UCSD-AML1 (cell line): ENCODE results near the gene NKIRAS1.
"Not testable (repeated sequence)": the region's sequence is repeated elsewhere in the genome, so short reads cannot be mapped to it uniquely, and the experiment has no call there.

Experiments used
- DNase-seq: peaks from one replicate; lab custom pipeline; 2025; ENCODE audit not compliant: unreplicated experiment; lab: John Stamatoyannopoulos, UW

The NKIRAS1 gene

DNA sequence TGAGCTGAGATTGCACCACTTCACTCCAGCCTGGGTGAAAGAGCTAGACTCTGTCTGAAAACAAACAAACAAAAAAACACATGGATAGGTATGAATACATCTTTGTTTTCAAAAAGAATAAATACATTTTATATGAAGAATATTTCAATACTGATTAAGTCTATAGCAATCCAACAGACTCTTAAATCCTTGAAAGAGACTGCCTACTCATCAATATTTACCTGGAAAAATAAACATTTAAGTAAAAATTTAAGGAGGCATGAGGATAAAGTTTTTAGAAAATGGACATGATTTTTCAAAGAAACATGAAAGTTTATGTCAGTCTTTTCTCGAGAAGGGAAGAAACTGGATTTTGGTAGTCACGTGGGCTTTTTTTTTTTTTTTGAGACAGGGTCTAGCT lies 5.4 kb downstream of the NKIRAS1 start:
- DNase-seq = no peak

DNA sequence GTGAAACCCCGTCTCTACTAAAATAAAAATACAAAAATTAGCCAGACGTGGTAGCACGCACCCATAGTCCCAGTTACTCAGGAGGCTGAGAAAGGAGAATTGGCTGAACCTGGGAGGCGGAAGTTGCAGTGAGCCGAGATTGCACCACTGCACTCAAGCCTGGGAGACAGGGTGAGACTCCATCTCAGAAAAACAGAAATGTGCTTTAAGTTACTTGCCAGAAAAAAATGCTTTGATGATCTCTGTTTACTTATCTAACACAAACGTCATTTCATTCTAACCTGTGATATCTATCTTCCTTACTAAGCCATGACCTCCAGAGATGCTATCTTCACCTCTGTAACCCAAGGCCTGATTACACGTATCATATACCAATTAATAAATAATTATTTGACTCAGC lies 7.4 kb downstream of the NKIRAS1 start:
- DNase-seq = no peak

DNA sequence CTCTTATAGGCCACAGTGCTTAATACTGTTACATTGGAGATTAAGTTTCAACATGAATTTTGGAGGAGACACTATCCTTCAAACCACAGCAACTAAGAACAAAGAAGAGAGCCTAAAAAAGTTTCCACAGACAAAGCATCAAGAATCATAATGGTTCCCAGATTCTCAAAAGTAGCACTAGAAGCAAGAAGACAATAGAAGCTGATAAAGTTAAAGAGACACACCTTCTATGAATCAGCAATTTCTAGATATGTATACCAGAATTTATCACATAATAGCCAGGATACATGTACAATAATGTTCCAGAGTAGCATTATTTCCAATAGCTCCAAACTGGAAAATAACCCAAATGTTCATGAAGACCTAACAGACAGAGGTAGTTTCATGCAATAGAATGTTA lies 12.2 kb downstream of the NKIRAS1 start:
- DNase-seq = no peak

DNA sequence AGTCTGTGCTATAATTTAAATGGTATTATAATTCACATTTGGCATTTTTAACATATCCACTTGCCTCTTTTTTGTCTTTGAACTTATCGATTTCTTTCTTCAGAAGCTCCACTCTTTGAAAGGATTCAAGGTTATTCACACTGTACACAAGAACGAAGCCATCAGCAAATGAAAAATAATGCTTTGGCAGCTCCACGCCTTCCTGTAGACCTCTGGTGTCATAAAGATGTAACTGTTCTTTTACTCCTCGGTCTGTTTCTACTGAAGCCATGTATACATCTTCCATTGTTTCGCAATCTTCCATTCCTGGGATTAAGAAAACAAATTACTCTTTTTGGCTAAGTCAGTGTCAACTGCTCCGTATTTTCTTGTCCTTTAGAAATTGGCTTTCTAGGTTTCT lies 16.0 kb downstream of the NKIRAS1 start:
- no peak for DNase-seq

DNA sequence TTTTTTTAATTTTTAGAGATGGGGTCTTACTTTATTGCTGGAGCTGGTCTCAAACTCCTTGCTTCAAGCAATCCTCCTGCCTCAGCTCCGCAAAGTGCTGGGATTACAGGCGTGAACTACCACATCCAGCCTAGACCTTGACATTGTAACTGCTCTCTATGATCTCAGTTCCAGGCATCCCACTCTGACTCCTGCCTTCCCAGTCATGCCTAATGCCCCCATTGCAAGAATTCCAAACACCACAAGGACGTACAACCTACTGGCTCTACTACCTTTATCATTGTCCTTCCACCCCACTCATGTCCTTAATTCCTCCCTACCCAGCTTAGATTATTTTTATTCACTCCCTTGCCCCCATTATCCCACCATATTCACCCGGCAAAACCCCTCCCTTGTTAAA lies 21.6 kb downstream of the NKIRAS1 start:
- DNase-seq = no peak

DNA sequence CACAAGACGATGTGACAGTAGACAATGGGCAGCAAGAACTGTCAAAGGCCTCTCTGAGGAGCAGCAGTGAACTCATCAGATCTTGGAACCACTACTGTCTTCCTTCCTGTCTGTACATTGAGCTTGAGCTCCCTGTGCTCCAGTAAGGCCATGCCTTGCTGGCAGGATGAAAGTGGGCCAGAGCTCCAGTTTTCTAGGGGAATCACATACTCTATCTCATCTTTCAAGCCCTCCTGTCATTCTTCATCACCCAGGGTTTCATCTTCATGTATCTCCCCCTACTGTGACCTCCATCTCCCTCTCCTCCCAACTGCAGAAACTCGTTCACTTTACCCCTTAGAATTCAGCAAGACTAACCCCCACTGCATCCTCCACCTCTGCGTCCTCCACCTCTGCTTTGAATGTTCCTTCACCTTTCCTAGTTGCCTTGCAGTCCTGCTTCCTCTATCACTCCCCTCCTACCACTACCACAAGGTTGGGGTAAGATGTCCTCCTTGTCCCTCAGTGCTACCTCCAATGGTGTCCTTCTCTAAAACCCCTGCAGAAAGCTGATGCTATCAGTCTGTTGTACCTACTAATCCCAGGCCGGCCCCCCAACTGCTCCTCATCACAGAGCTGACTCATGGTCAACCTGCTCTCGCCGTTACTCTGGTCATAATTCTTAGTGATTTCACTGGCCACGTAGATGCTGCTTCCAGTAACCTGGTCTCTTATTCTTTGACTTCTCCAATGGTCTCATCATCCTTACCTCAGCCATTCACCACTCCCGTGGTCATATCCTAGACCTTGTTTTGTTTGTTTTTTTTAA lies 22.3 kb downstream of the NKIRAS1 start:
- no peak for DNase-seq

DNA sequence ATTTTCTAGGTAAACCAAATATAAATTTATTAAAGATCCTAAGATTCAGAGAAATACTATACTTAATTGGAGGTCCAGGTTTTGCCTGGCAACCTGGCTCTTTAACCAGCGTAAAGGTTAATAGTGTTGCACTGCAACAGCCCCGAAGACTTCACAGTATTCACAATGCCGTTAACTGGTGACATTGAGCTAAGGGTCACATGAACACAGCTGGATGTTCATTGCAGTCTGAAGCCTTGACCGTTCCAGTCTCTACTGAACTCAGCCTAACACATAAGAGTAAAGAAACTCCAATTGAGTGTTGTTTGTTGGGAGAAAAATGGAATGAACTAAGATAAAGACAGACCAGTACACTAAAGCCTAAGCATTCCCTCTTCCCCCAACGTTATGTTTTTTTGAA lies 26.8 kb downstream of the NKIRAS1 start:
- DNase-seq = no peak

DNA sequence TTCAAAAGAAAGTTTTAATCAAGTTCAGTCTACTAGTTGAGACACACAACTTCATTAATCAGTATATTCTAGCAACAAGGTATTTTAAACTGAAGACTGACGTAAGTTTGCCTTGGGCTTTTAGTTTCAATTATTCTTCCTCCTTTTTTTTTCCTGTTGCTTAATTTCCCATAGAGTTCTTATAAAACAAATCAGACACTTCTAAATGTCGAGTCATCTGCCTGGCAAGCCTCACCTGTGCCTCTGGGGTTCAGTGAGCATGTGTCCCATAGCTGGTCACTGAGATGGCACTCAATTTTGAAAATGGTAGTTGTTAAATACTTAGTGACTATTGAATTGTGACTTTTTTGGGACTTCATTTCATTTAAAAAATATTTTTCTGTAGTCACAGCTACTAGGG lies 27.4 kb downstream of the NKIRAS1 start:
- DNase-seq = no peak

DNA sequence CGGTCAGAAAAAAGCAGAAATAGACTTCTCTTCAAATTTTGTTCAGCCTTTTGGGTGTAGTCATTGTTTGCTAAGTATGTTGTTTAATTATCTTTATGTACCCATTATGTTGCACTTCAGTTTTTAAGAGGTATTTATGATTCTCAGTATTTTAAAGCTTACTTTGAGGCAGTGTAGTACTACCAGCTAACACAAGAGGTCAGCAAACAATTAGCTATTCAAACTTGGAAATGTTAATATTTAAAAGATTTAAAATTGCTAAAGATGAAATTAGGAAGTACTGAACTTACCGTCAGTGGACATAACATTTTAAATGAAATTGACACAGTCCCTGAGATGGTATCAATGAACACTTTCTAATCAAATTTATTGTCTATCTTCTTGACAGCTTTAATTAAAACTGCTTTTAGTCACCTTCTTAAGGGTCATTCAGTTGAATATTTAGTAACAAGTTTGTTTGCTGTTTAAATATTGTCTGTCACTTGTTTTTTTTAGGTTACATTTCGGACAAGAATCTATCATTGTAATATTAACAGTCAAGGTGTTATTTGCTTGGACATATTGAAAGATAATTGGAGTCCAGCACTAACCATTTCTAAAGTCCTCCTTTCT lies 28.1 kb downstream of the NKIRAS1 start:
- no peak for DNase-seq

DNA sequence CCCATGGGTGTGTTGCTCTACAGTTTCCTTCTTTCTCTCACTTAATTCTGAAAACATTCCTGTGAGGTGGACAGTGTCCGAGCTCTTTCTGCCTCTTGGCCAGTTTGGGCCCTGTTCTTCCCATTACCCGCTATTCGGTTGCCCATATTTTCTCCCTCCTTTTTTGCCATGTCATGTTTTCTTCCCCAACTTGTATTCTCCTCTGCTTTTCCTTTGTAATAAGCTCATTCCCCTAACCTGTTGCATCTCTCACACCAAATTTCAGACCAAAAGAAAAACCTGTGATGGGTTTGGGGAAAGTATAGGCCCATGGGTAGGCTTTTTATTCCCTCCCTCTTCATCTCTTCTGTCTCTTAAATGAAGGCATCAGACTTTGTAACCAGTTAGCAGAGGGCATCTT lies 30.5 kb downstream of the NKIRAS1 start:
- no peak for DNase-seq

DNA sequence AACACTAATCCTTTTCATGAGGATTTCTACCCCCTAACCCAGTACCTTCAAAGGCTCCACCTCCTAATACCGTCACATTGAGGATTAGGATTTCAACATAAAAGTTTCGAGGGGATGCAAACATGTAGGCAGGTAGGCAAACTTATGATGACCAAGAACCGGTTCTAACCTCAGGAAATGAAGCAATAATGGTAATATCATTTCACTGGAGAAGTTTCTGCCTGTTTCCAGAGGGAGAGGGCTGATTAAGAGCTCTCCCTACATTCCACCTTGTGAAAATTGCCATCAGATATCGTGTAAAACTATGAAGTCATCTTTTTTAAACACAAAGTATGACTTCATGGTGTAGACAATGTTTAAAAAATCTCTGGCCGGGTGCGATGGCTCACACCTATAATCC lies 31.6 kb downstream of the NKIRAS1 start:
- no peak for DNase-seq

DNA sequence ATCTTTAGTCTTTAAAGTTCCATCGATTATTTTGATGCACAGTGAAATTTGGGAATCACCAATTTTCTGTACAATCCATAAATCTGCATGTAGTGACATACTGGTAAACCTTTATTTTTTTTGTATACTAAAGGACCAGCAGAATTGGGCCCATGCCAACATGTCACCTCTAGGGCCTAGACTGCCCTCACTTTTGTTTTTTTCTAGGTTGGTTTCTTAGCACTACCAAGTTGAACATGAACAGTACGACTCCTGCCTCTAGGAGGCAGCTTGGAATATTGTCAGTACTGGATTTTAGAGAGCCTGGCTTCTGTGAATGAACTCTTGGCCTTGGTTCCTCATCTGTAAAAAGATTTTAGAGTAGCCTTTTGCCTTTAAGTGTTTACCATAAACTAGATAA lies 32.3 kb downstream of the NKIRAS1 start:
- DNase-seq = no peak

DNA sequence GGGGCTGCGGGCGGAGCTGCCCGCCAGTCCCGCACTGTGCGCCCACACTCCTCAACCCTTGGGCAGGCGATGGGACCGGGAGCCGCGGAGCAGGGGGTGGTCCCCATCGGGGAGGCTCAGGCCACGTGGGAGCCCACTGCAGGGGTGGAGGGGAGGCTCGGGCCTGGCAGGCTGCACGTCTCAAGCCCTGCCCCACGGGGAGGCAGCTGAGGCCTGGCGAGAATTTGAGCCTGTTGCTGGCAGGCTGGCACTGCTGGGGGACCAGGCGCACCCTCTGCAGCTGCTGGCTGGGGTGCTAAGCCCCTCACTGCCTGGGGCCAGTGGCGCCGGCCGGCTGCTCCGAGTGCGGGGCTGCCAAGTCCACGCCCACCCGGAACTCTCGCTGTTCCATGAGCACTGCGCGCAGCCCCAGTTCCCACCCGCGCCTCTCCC lies 34.3 kb downstream of the NKIRAS1 start:
- DNase-seq = no peak

DNA sequence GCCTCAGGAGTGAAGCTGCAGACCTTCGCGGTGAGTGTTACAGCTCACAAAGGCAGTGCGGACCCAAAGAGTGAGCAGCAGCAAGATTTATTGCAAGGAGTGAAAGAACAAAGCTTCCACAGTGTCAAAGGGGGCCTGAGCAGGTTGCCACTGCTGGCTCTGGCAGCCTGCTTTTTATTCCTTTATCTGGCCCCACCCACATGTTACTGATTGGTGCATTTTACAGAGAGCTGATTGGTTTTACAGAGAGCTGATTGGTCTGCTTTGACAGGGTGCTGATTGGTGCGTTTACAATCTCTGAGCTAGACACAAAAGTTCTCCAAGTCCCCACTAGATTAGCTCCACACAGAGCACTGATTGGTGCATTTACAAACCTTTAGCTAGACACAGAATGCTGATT lies 34.8 kb downstream of the NKIRAS1 start:
- not testable (repeated sequence) for DNase-seq

DNA sequence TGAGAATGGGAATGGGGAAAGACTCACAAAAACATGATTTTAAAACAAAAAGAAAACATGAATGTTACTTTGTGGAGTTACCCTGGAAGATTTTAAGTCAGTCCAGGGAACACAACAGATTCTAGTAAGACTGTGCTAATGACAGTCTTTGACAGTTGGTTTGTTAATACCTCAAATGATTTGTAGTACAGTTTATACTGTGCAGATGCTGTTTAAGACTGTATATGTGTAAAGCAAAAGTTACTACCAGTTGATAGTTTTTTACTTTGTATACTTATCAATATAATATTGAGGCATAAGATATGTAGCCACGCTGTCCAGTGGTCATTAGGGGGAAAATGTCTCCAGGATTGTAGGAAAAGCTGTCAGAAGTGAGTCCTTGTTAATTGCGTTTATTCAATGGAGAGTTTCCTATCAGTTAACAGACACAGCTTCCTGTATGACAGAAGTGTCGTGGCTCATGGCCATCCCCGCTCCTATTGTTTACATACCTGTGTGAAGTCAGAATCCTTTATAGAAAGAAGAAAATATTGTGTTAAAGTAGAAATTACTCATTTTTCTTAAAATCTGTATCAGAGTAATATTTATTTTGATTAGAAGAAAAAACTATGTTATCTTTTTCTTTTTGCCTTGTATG lies 36.0 kb downstream of the NKIRAS1 start:
- DNase-seq = no peak

DNA sequence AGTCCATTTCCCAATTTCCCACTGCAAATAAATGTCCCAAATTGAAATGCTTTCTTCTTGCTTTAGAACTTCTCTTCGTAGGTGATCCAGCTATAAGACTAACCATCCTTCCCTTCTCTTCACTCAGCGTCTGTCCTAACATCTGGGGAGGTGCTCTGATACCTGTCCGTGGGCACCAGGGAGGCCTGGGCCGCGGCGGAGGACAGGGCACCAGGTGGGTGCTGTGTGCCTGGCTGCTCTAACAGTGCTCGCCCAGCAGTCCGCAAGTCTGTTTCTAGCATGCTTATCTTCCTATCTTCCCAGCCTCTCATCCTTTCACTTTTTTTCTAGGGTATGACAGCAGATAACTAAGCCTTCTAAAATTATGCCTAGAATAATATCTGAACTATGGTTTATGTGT lies 37.3 kb downstream of the NKIRAS1 start:
- no peak for DNase-seq

DNA sequence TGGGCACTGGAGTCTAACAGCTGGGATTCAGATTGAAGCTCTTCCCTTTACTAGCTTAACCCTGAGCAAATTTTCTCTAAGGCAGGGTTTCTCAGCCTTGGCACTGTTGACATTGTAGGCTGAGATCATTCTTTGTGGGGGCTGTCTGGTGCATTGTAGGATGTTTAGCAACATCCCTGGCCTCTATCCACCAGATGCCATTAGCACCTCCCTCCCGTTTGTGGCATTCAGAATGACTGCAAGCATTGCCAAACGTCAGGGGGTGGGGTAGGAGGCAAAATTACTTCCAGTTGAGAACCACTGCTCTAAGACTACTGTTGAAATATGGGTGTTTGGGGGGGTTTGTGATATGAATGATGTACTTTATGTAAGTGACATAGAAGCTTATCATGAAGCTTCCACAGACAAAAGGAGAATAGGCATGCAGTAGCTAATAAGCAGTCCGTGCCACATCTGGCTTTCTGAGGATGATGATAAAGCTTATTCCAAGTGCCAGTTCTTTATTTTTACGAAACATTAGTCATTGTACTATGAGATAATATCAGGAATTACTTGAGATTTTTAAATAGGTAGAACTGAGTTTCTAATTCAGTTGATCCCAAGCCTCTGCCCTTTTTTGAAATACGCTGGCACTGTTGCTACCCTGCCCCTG lies 39.3 kb downstream of the NKIRAS1 start:
- no peak for DNase-seq

DNA sequence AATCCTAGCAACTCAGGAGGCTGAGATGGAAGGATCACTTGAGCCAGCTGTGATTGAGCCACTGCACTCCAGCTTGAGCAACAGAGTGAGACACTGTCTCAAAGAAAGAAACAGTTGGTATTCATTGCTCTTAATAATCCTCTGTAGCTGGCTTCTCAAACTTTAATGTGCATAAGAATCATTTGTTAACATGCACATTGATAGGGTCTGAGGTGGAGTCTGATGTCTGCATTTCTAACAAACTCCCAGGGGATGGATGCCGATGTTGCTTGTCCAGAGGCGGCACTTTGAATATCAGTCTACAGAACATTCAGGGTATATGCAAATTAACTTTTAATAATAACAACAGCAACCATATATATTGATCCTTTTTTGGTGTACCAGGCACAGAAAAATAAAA lies 39.9 kb downstream of the NKIRAS1 start:
- no peak for DNase-seq

DNA sequence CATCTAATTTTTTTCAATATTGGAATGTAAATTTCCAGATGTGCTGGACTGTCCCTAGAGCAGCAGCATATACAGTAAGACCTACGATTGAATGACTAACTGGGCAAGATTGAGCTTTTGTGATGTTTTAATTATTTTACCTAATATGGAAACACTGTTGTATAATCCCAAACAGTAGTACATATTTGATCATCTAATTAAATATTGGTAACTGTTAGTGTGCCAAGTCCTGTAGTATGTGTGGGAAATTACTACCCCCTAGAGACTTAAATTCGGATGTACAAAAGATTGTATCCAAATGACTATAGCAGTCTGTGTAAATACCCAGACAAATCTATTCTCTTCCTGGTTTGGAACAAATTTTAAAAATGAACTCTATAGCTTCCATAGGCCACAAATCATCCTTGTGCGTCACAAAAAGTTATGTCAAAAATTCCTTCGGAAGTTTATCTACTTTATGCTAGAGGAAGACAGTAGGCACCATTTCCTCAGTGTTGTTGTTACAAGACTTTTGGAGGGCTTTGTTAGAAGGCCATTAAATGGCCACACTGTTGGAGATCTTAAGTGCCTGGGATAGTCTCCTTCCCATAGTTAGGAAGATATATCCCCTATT lies 41.6 kb downstream of the NKIRAS1 start:
- DNase-seq = no peak

DNA sequence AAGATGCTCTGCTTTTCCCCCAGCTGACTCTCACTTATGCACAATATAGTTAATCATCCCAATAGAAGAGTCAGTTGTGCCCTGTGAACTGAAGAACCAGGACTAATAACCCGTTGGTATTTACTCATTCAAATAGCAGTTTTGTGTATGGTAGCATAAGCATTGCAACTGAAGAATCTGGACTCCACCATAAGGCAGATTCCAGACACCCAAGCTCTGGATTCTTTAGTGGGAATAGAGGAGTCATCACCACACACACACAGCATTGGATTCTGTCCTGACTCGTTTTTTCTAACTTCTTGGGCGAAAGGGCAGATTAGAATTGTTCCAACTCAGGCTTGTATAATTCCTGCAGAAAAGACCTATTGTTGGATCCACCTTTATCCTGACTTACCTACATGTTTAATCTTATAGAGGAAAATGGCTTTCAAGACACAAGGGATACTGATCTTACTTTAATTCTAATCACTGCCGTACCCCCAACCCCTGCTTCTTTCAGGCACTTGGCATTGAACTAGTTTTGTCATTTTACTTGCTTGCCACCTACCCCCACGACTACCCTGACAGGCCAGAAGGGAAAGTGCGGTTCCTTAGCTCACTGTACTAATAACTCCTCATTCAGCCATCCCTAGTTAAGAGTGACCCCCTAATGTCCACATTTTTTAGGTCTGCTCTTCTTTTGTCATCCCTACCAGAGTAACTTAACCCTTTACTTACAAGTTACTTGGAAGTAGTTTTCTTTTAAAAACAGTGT lies 42.3 kb downstream of the NKIRAS1 start:
- no peak for DNase-seq

DNA sequence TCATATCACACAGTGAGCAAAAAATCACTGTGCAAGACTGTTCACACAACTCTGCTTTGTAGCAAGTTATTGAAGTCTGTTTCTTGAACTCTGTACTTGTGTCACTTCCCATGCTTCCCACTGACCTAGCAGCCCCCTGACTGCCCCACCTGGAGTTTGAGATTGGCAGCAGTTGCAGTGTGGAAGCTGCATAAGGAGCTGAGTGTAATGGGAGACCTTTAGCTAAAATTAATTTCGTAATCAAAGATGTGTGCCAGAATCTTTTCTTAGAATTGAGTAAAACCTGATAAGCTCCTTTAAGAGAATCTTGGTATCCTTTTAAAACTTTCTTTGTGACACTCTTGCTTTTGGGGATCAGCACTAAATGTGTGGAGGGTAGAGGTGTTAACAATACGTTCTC lies 42.8 kb downstream of the NKIRAS1 start:
- DNase-seq = no peak
